HG03558 (cell line): ENCODE results near the gene CDKAL1.

ENCODE experiments used
- ATAC-seq: cut with Tn5 transposase; IDR thresholded peaks from one replicate; pipeline ENCODE4 v1.9.1; 2021; ENCODE audit warnings: moderate number of reproducible peaks; ENCODE audit not compliant: unreplicated experiment; ENCODE audit errors: extremely low read depth

The CDKAL1 gene

GRCh38 chr6:21138336-21139069 lies 604.2 kb downstream of the CDKAL1 start:
- no peak for ATAC-seq

- no peak for ATAC-seq
These were observed 606.7 kb downstream of the CDKAL1 start for GRCh38 chr6:21140966-21141365.

GRCh38 chr6:21141616-21142303 lies 607.5 kb downstream of the CDKAL1 start:
- ATAC-seq = no peak

- no peak for ATAC-seq
These were observed 608.5 kb downstream of the CDKAL1 start for GRCh38 chr6:21142741-21143140.

- no peak for ATAC-seq
These were observed 609.4 kb downstream of the CDKAL1 start for GRCh38 chr6:21143645-21144044.

GRCh38 chr6:21144928-21145327 lies 610.7 kb downstream of the CDKAL1 start:
- ATAC-seq = no peak

- no peak for ATAC-seq
These were observed 613.7 kb downstream of the CDKAL1 start for GRCh38 chr6:21147995-21148394.

GRCh38 chr6:21149470-21149869 lies 615.2 kb downstream of the CDKAL1 start:
- ATAC-seq = no peak

GRCh38 chr6:21150667-21151066 lies 616.4 kb downstream of the CDKAL1 start:
- ATAC-seq = no peak

GRCh38 chr6:21151119-21151518 lies 616.9 kb downstream of the CDKAL1 start:
- no peak for ATAC-seq

- no peak for ATAC-seq
These were observed 617.3 kb downstream of the CDKAL1 start for GRCh38 chr6:21151530-21151929.

- ATAC-seq = peak; percentile 66
These were observed 623.1 kb downstream of the CDKAL1 start for GRCh38 chr6:21157186-21157929.

GRCh38 chr6:21158149-21158548 lies 623.9 kb downstream of the CDKAL1 start:
- ATAC-seq = no peak

GRCh38 chr6:21158873-21159272 lies 624.6 kb downstream of the CDKAL1 start:
- ATAC-seq = peak; percentile 39

GRCh38 chr6:21159465-21159864 lies 625.2 kb downstream of the CDKAL1 start:
- no peak for ATAC-seq

GRCh38 chr6:21161707-21162106 lies 627.5 kb downstream of the CDKAL1 start:
- no peak for ATAC-seq

GRCh38 chr6:21163110-21163837 lies 629.0 kb downstream of the CDKAL1 start:
- ATAC-seq = no peak

GRCh38 chr6:21163838-21164180 lies 629.6 kb downstream of the CDKAL1 start:
- ATAC-seq = no peak

- ATAC-seq = peak; percentile 62
These were observed 630.6 kb downstream of the CDKAL1 start for GRCh38 chr6:21164768-21165326.

- ATAC-seq = no peak
These were observed 632.5 kb downstream of the CDKAL1 start for GRCh38 chr6:21166754-21167153.
